ENCODE measurements around the gene RAB40C. TPM values are rescaled to one million over a fixed set of nuclear protein-coding genes. Genes with fewer than 3 reads are reported as not detected.

RAB40C gene
- total RNA-seq, 1 experiment from 2014 or later: 19.9 TPM

DNA sequence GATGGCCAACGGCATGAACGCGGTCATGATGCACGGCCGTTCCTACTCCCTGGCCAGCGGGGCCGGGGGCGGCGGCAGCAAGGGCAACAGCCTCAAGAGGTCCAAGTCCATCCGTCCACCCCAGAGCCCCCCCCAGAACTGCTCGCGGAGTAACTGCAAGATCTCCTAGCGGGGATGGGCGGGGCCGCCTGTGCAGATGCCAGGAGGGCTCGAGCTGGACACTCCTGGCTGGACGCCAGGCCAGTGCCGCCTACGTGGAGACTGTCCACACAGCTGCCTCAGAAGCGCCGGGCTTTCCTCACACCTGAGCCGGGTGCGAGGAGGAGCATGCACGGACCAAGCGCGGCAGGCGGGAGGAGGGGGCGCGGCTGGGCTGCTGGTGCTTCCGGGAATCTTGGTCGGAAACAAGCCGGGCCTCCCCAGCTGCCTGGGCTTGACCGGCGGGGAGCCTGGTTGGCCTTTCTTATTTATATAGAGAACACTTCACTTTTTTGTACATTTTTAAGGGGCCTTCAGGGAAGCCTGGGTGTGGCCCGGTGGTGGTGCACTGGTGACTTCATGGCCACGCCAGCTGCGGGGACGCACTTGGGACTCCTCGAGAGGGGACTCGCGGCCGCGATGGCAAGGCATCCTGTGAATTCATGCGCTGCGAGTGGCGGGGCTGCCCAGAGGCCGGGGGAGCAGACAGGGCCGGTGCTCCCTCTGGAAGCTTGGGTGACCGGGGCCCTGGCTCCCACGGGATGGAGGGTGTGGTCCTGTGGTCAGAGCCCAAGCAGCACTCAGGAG lies 37.8 kb downstream of the RAB40C start:
- Histone ChIP-seq H3K27ac (ENCODE audit: low read depth, low read length, poor library complexity, severe bottlenecking) (no peak overlapping the region), H3K9me3 (ENCODE audit: low read depth, low read length, poor library complexity, severe bottlenecking) (no peaks in the 10 kb centered on the region), H3K36me3 (ENCODE audit: insufficient read depth, low read length, poor library complexity, severe bottlenecking) (peaks cover 4% of the 10 kb centered on the region), H3K4me1 (ENCODE audit: insufficient read depth, low read length, poor library complexity, severe bottlenecking) (no peaks in the 10 kb centered on the region), H3K27me3 (replicated peaks; ENCODE audit: insufficient read depth, low read depth, low read length, poor library complexity) (no peaks in the 10 kb centered on the region), H3K4me3 (ENCODE audit: low read depth, low read length, poor library complexity, severe bottlenecking) (no peak overlapping the region)
- no peak for DNase-seq (ENCODE audit: low spot score)
- ChIA-PET POLR2A (ENCODE audit: low non-redundant PET) (no interaction called here), CTCF (no interaction called here)
- intact Hi-C loops (cut with micrococcal nuclease; ENCODE audit: unreplicated experiment): no loop called here
- no peak for TF ChIP-seq EZH2 (IDR thresholded peaks at IDR 0.05; ENCODE audit: borderline replicate concordance, low read depth, low read length, poor library complexity, severe bottlenecking)
- TF ChIP-seq, protein P1, sequence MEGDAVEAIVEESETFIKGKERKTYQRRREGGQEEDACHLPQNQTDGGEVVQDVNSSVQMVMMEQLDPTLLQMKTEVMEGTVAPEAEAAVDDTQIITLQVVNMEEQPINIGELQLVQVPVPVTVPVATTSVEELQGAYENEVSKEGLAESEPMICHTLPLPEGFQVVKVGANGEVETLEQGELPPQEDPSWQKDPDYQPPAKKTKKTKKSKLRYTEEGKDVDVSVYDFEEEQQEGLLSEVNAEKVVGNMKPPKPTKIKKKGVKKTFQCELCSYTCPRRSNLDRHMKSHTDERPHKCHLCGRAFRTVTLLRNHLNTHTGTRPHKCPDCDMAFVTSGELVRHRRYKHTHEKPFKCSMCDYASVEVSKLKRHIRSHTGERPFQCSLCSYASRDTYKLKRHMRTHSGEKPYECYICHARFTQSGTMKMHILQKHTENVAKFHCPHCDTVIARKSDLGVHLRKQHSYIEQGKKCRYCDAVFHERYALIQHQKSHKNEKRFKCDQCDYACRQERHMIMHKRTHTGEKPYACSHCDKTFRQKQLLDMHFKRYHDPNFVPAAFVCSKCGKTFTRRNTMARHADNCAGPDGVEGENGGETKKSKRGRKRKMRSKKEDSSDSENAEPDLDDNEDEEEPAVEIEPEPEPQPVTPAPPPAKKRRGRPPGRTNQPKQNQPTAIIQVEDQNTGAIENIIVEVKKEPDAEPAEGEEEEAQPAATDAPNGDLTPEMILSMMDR (conservative IDR thresholded peaks at IDR 0.05; ENCODE audit: low read depth, low read length): no peak
- no TSS peak for BruUV-seq (replicated peaks)

DNA sequence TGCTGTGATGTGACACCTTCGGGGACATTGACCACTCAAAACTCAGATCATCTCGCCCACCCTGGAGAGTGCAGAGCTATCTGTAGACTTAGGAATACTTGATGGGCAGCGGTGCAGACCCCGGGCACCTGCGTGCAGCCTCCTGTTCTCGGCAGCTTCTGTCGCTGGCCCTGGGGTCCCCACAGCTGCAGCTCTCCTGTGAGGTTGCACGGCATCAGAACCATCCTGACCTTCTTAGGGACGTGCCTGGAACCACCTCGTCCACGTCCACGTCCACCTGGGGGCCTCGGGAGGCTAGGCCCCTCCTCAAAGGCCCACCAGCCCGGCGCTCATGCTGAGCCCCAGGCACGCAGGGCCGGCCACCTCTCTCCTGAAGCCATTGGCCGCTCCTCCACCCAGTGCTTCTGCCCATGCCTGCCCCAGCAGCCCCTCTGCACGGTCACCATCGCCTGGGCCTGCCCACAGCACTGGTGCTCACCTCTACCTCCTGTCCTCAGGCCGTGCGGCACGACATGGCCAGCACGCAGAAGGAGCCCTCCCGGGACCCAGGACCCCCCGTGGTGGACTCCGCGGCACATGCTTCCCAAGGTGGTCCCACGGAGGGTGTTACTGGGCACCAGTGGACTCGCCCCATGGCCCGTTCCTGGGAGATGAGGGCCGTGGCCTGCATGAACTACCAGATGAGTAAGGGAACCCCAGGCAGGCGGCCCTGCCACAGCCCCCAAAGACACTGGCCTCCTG lies 38.6 kb downstream of the RAB40C start:
- Histone ChIP-seq H3K4me3 (ENCODE audit: low read depth, low read length, poor library complexity, severe bottlenecking) (no peak overlapping the region), H3K27ac (ENCODE audit: low read depth, low read length, poor library complexity, severe bottlenecking) (no peak overlapping the region), H3K36me3 (ENCODE audit: insufficient read depth, low read length, poor library complexity, severe bottlenecking) (peaks cover 4% of the 10 kb centered on the region), H3K4me1 (ENCODE audit: insufficient read depth, low read length, poor library complexity, severe bottlenecking) (no peaks in the 10 kb centered on the region), H3K27me3 (replicated peaks; ENCODE audit: insufficient read depth, low read depth, low read length, poor library complexity) (no peaks in the 10 kb centered on the region), H3K9me3 (ENCODE audit: low read depth, low read length, poor library complexity, severe bottlenecking) (no peaks in the 10 kb centered on the region)
- no peak for DNase-seq (ENCODE audit: low spot score)
- ChIA-PET CTCF (no interaction called here), POLR2A (ENCODE audit: low non-redundant PET) (no interaction called here)
- TF ChIP-seq, protein P1 (conservative IDR thresholded peaks at IDR 0.05; ENCODE audit: low read depth, low read length): no peak
- no peak for TF ChIP-seq EZH2 (IDR thresholded peaks at IDR 0.05; ENCODE audit: borderline replicate concordance, low read depth, low read length, poor library complexity, severe bottlenecking)
- intact Hi-C loops (cut with micrococcal nuclease; ENCODE audit: unreplicated experiment): no loop called here
- no TSS peak for BruUV-seq (replicated peaks)

DNA sequence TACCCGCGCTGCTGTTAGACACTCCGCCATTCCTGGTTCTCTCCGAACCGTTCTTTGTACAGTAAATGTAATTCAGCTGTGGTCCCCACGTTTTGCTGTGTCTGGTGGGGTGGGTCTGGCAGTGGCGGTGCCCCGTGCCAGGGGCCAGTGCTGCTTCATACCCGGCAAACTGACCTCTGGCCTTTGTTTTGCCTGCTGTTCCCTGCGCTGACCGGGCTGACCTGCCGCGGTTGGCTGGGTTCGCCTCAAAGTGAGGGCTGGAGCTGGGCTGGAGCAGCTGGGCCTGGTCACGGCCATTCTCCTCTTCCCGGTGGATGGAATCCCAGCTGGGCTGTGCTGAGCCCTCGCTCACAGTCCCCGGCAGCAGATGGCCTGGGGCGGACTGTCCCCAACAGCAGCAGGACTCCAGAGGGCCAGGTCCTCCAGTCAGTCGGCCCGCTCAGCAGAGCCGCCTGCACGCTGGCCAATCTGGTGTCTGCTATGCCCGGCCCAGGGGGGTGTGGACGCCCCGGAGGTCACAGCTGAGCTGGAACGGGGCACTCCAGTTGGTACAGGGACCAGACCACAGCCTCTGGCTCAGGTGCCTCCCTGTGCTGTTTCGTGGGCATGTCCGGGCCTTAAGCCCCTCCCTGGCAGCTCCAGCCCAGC lies 39.4 kb downstream of the RAB40C start:
- TF ChIP-seq, protein P1 (conservative IDR thresholded peaks at IDR 0.05; ENCODE audit: low read depth, low read length): no peak
- no peak for TF ChIP-seq EZH2 (IDR thresholded peaks at IDR 0.05; ENCODE audit: borderline replicate concordance, low read depth, low read length, poor library complexity, severe bottlenecking)
- intact Hi-C loops (cut with micrococcal nuclease; ENCODE audit: unreplicated experiment): no loop called here
- ChIA-PET POLR2A (ENCODE audit: low non-redundant PET) (interaction anchor here (0.5 kb wide), 1 partner anchor 638 kb away, joined by 5 read pairs; no protein-coding TSS in a partner anchor), CTCF (no interaction called here)
- Histone ChIP-seq H3K36me3 (ENCODE audit: insufficient read depth, low read length, poor library complexity, severe bottlenecking) (peaks cover 4% of the 10 kb centered on the region), H3K4me1 (ENCODE audit: insufficient read depth, low read length, poor library complexity, severe bottlenecking) (no peaks in the 10 kb centered on the region), H3K9me3 (ENCODE audit: low read depth, low read length, poor library complexity, severe bottlenecking) (no peaks in the 10 kb centered on the region), H3K27ac (ENCODE audit: low read depth, low read length, poor library complexity, severe bottlenecking) (no peak overlapping the region), H3K4me3 (ENCODE audit: low read depth, low read length, poor library complexity, severe bottlenecking) (no peak overlapping the region), H3K27me3 (replicated peaks; ENCODE audit: insufficient read depth, low read depth, low read length, poor library complexity) (no peaks in the 10 kb centered on the region)
- BruUV-seq (replicated peaks): no TSS peak
- DNase-seq (ENCODE audit: low spot score): no peak
